DMS79 (cell line): Measurements from ENCODE around the gene WNK3.

Experiments
- DNase-seq: peaks from one replicate; lab custom pipeline; 2025; lab: John Stamatoyannopoulos, UW

The WNK3 gene

DNA sequence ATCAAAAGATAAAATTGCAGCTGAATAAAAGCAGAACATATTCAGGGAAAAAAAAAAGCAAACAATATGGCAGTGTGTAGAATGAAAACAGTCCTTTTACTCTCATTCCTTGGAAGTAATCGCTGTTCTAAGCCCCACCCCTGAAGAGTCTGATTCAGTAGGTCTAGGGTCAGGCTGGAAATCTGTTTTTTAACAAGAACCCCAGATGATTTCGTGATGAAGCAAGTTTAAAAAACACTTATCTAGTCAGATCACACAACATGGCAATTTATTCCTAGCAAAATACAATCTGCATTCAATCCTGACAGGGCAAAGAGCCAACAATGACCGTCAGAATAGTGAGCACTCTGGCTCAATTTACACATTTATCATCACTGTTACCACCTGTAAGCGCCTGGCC, 190.9 kb downstream of the WNK3 start:
- no peak for DNase-seq

DNA sequence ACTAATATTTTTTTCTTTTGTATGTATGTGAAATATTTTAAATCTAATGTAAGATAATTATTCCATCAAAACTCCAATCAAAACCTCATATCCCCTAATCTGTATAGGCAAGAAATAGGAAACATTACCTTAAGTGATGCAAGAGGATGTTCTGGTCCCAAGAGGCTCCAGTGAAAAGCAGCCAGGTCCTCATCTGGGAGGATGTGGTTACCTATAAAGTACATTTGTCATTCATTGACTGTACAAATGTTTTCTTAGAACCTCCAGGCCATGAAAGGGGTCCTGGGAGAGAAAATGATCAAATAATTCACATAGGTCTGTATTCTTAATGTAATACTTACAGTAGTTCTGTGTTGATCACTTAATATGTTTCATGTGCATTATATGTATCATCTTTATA, 200.3 kb downstream of the WNK3 start:
- no peak for DNase-seq
